Activated T-helper 2 cell treated with anti-CD3 and anti-CD28 coated beads, Interferon-gamma antibody, Interleukin-2, Interleukin-4, amounts not matched to agents 10 μg/mL and 5 μg/mL and 100 μg/mL, durations not matched to agents 14 hours and 24 hours and 36 hours (primary cell): Measurements from ENCODE around the gene CELF4. TPM values are rescaled to one million over a fixed set of nuclear protein-coding genes. Genes with fewer than 3 reads are reported as not detected.

Experiments
- DNase-seq: peaks from one replicate; pipeline ENCODE4 v3.0.0; 2021; ENCODE audit warnings: low spot score
- H3K27ac Mint-ChIP-seq: one replicate; pipeline ENCODE4 v1.8.0; 2021; ENCODE audit warnings: mixed read lengths
- H3K27me3 Mint-ChIP-seq: one replicate; pipeline ENCODE4 v1.8.0; 2021; ENCODE audit warnings: low read depth, mixed read lengths
- H3K36me3 Mint-ChIP-seq: one replicate; pipeline ENCODE4 v1.8.0; 2021; ENCODE audit warnings: low read depth, mixed read lengths
- H3K4me1 Mint-ChIP-seq: one replicate; pipeline ENCODE4 v1.8.0; 2021; ENCODE audit warnings: low read depth, mixed read lengths
- H3K4me3 Mint-ChIP-seq: one replicate; pipeline ENCODE4 v1.8.0; 2021; ENCODE audit warnings: low read depth, mild to moderate bottlenecking, moderate library complexity, mixed read lengths
- H3K9me3 Mint-ChIP-seq: one replicate; pipeline ENCODE4 v1.8.0; 2021; ENCODE audit warnings: mixed read lengths
- intact Hi-C: fragments of 100-400 bp; cut with micrococcal nuclease; formaldehyde crosslinking; loops from one replicate; pipeline ENCODE4 v1.15.1; 2023
- total RNA-seq: library from RNA; stranded (reverse); gene quantifications from 2 replicates; pipeline ENCODE4 v1.2.3, GENCODE V29; 2022

Gene CELF4
- total RNA-seq, 1 donor from 2014 or later: not detected

DNA sequence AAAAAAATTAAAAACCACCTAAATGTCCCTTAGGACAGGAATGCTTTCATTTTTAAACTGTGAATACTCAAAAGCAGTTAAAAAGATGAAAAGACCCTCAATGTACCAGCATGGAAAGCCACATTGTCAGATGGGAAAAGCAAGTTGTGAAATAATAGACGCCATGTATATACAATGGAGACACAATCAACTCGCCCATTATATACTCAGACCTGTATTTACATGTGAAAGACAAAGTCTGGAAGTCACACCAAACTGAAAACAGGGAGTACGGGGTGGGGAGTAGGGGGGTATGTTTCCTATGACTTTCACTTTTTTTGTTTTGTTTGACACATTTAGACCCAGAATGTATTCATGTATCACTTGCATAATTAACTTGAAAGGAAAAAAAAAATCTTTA, 75.6 kb downstream of the CELF4 start:
- no peaks in the 10 kb centered on the region for H3K36me3 Mint-ChIP-seq
- H3K4me1 Mint-ChIP-seq: peaks cover 1% of the 10 kb centered on the region
- intact Hi-C loops: loop anchor here (10.0 kb wide), 2 partner anchors 75 to 105 kb away; partner anchors contain the start of gene CELF4
- H3K4me3 Mint-ChIP-seq: no peak overlapping the region
- no peak for DNase-seq
- H3K9me3 Mint-ChIP-seq: no peaks in the 10 kb centered on the region
- H3K27ac Mint-ChIP-seq: no peak overlapping the region
- peaks cover 29% of the 10 kb centered on the region for H3K27me3 Mint-ChIP-seq

DNA sequence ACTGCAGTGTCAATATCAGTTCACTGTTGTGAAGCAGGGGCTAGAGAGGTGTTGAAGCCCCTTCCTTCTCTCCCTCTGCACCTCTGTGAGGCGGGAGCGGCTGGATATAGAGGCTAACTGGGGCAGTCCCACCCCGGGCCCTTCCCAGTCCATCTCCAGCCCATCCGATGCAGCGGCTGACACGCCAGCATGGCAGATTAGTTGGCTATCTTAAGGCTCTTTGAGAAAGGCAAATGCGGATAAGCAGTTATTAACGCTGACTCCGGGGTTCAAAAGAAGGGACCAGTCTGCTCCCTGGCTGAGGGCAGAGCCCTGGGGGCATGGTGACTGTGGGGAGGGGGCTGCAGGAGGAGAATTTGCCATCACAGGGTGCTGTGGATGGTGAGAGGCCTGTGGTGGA, 76.6 kb downstream of the CELF4 start:
- Mint-ChIP-seq H3K4me3 (no peak overlapping the region), H3K4me1 (peaks cover 1% of the 10 kb centered on the region), H3K27me3 (peaks cover 37% of the 10 kb centered on the region), H3K9me3 (no peaks in the 10 kb centered on the region), H3K36me3 (no peaks in the 10 kb centered on the region), H3K27ac (no peak overlapping the region)
- no peak for DNase-seq
- intact Hi-C loops: loop anchor here (10.0 kb wide), 2 partner anchors 76 to 104 kb away; partner anchors contain the start of gene CELF4

DNA sequence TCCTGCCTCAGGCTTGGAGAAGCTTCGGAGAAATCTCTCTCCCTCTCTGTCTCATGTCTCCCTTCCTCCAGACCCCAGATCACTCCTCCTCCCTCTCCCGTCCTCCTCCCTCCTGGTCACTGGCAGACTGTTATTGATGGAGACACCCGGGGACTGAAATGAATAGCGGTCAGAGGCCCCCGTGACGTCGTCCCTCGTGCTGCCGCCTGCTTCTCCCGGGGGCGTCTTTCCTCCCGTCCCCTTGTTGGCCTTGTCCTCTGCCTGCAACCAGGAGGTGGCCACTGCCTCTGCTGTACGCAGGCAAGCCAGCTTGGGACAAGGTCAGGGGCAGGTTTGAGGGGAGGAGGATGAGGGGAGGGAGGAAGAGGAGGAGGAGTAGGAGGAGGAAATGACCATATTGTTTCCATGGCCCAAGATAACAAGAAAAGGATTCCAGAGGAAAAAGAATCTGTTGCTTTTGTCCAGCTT, 78.2 kb downstream of the CELF4 start:
- no peak for DNase-seq
- H3K36me3 Mint-ChIP-seq: no peaks in the 10 kb centered on the region
- H3K27ac Mint-ChIP-seq: no peak overlapping the region
- no peaks in the 10 kb centered on the region for H3K9me3 Mint-ChIP-seq
- H3K4me3 Mint-ChIP-seq: no peak overlapping the region
- H3K27me3 Mint-ChIP-seq: peaks cover 44% of the 10 kb centered on the region
- peaks cover 1% of the 10 kb centered on the region for H3K4me1 Mint-ChIP-seq
- intact Hi-C loops: loop anchor here (10.0 kb wide), 2 partner anchors 77 to 103 kb away; partner anchors contain the start of gene CELF4

DNA sequence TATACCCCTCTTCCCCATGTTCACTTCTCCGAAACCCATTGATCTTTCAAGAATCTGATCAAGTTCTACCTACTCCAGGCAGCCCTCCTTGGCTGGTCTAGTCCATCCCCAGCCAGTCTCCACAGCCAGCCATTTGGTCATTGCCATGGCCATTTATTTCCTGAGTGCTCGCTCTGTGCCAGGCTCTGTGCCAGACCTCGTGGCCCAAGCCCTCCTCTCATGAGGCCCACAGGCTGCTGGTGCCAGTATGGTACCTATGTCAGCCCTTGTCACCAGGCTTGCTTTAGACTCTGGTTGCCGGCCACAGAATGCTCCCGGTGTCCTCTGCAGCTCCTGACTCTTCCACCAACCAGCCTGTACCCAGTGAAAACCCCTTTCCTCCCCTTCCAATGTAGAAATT, 78.8 kb downstream of the CELF4 start:
- intact Hi-C loops: loop anchor here (10.0 kb wide), 2 partner anchors 78 to 102 kb away; partner anchors contain the start of gene CELF4
- Mint-ChIP-seq H3K9me3 (no peaks in the 10 kb centered on the region), H3K4me1 (peaks cover 1% of the 10 kb centered on the region)

DNA sequence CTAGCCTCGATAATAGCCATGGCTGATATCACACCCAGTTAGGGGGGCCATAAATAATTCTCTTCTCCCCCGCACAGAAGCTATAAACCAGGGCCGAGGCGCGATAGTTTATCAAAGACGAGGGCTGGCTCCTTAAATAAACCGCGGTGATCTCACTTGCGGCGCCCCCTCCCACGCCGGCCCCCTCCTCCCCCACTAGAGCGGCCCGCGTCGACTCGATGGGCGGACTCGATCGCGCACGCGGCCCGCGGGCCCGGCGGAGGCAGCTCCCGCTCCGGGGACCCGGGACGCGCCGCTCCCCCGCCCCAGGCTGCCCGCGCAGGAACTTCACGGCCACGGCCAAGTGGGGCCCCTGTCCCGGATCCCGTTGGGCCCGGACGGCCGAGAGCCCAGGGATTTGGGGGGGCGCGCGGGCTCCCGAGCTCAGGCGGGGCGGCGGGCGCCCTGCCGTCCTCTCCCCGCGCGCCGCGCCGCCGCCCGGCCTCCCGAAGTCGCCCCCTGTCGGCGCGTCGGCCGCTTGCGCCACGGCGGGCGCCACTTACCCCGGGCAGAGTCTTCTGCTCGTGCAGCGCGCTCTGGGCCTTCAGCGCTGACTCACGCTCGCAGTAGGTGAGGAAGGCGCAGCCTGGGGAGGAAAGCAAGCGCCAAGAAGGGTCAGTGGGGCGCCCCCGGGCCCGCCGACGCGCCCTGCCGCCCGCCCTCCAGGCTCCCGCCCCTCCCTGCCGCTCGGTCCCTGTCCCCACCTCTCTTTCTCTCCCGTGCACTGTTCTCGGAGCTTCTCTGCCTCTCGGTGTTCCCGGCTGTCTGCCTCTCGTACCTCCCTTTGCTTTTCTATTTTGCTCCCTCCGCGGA, 80.4 kb downstream of the CELF4 start:
- Mint-ChIP-seq H3K4me3 (no peak overlapping the region), H3K27me3 (peaks cover 47% of the 10 kb centered on the region), H3K4me1 (peaks cover 1% of the 10 kb centered on the region), H3K36me3 (no peaks in the 10 kb centered on the region), H3K27ac (no peak overlapping the region), H3K9me3 (no peaks in the 10 kb centered on the region)
- DNase-seq: peak; percentile 9
- intact Hi-C loops: loop anchor here (10.0 kb wide), 2 partner anchors 80 to 100 kb away; partner anchors contain the start of gene CELF4

More for the DNA sequence above, 78.8 kb downstream of the CELF4 start:
- Mint-ChIP-seq H3K27ac (no peak overlapping the region), H3K4me3 (no peak overlapping the region), H3K27me3 (peaks cover 47% of the 10 kb centered on the region), H3K36me3 (no peaks in the 10 kb centered on the region)
- no peak for DNase-seq

DNA sequence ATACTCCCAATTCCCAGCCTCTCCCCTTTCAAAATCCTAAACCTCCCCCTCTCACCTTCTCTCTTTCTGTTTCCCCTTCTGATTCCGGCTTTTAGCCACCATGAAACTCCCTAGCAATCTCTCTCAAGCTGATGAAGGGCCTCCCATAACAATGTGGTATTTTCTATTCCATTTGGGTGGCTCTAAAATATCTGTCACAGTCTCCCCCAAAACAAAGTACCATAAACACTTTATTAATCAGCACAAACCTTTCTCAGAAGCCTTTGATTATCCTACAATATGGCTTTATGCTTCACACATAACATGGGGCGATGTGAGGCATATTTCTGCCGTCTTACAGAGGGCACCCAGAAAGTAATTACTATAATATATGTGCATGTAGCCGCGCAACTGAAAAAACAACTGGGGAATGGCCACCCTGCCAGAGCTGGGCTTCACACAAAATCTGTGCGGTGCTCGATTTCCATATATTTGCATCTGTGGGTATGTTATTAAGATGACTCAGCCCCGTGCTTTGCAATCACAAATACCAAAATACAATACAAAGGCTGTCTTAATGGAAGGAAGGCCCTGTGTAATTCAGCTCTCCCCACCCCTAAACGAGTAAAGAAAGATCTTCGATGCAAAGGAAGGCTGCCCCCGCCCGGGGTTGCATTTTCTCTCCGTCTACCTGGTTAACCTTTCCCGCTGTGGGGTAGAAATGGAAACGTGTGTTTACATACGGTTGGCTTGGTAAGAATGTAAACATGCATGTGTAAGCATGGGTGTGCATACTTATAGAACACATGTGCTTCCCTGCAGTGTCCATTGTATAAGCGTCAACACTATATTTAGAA, 81.4 kb downstream of the CELF4 start:
- H3K27ac Mint-ChIP-seq: no peak overlapping the region

DNA sequence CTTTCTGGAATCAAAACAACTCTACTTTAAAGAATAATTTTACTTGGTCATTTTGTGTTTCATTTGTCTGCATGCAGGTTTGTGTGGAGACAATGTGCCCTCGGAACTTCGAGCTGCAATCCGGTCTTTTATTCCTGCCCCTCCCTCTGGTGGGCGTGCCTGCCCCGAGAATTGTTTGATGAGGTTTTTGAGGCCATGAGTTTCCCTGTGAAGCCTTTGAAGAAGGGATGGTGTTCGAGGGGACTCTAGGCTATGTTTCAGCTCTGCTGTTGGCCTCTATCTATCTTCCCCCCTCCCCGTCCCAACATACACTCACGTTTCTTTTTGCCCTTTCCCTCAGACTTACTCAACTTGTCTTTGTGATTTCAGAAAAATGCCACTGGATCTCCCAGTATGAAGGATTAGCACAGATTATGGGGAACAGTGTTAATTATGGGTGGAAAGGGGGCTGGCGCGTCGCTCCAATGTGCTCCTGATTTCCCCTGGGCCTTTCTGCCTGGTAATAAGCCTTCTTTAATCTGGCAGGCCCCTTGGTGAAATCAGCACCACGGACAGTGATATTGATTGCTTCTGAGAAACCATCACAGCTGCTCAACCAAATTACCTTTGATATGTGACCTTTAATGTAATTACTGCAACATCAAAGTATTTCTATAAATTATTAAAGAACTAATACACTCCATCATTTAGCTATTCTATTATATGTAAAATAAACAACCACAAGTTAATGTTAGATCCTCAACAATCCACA, 82.2 kb downstream of the CELF4 start:
- H3K4me1 Mint-ChIP-seq: peaks cover 1% of the 10 kb centered on the region

More for the DNA sequence above, 81.4 kb downstream of the CELF4 start:
- H3K36me3 Mint-ChIP-seq: no peaks in the 10 kb centered on the region
- no peak for DNase-seq
- no peak overlapping the region for H3K4me3 Mint-ChIP-seq
- no peaks in the 10 kb centered on the region for H3K9me3 Mint-ChIP-seq
- peaks cover 1% of the 10 kb centered on the region for H3K4me1 Mint-ChIP-seq
- H3K27me3 Mint-ChIP-seq: peaks cover 47% of the 10 kb centered on the region
- intact Hi-C loops: loop anchor here (10.0 kb wide), 2 partner anchors 81 to 99 kb away; partner anchors contain the start of gene CELF4

DNA sequence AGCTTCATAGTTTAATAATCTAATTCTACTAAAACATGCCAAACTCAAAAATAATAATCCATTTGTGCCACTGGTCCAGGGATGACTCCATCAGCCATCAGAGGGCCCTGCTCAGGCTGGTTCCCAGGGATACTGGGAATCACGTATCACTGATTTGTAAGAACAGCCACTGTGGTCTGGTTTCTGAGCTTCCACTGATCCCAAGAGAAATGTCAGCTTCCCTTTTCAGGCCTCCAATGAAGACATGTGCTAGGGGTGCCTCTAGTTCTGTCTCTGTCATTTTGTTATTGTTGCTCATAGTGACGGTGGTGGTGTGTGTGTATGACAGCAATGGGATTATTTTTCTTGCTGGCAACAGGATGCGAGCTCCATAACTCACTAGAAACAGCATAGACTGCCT, 83.2 kb downstream of the CELF4 start:
- Mint-ChIP-seq H3K36me3 (no peaks in the 10 kb centered on the region), H3K9me3 (no peaks in the 10 kb centered on the region), H3K27ac (no peak overlapping the region), H3K4me1 (peaks cover 1% of the 10 kb centered on the region), H3K27me3 (peaks cover 37% of the 10 kb centered on the region), H3K4me3 (no peak overlapping the region)
- DNase-seq: no peak
- intact Hi-C loops: loop anchor here (10.0 kb wide), 2 partner anchors 82 to 98 kb away; partner anchors contain the start of gene CELF4

More for the DNA sequence above, 82.2 kb downstream of the CELF4 start:
- intact Hi-C loops: loop anchor here (10.0 kb wide), 2 partner anchors 81 to 99 kb away; partner anchors contain the start of gene CELF4
- Mint-ChIP-seq H3K27ac (no peak overlapping the region), H3K9me3 (no peaks in the 10 kb centered on the region), H3K27me3 (peaks cover 45% of the 10 kb centered on the region), H3K4me3 (no peak overlapping the region), H3K36me3 (no peaks in the 10 kb centered on the region)
- no peak for DNase-seq

DNA sequence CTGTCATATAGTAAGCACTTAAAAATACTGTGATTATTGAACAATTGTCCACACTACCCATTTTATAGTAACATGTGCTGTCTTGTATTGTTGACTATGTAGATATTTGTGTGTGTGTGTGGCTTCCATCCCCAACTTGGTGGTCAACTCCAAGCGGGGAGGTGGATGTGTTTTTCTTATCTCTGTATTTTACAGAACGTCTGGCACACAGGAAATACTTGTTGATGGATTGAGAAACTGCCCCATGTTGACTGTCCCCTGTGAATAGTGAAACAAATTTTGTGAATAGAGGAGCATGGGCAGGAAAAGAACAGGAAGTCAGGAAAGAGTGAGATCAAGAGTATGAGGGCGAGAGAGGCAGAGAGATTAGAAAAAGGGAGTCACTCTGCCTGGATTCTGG, 83.6 kb downstream of the CELF4 start:
- H3K4me1 Mint-ChIP-seq: peaks cover 1% of the 10 kb centered on the region
- peaks cover 33% of the 10 kb centered on the region for H3K27me3 Mint-ChIP-seq
- intact Hi-C loops: loop anchor here (10.0 kb wide), 2 partner anchors 83 to 97 kb away; partner anchors contain the start of gene CELF4
- H3K27ac Mint-ChIP-seq: no peak overlapping the region
- H3K36me3 Mint-ChIP-seq: no peaks in the 10 kb centered on the region
- no peak for DNase-seq
- H3K4me3 Mint-ChIP-seq: no peak overlapping the region
- no peaks in the 10 kb centered on the region for H3K9me3 Mint-ChIP-seq

DNA sequence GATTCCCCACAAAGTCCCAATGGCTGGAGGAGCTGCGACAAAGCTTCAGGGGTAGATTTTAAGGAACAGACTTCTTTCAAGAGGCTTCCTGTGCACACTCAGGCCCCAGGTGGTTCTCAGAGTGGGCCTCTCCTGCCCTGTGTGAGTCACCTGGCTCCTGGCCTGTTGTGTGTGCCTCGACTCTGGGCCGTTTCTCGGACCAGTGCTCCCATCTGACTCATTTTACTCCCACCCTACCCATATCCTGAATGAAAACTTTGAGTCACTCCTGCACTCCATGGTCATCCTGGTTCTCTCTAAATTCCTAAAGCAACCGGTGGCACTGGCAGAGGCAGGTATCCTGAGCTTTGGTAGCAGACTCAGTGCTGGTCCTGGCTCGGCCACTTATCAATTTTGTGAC, 84.1 kb downstream of the CELF4 start:
- peaks cover 1% of the 10 kb centered on the region for H3K4me1 Mint-ChIP-seq
- no peaks in the 10 kb centered on the region for H3K9me3 Mint-ChIP-seq
- intact Hi-C loops: loop anchor here (10.0 kb wide), 2 partner anchors 83 to 97 kb away; partner anchors contain the start of gene CELF4
- no peak overlapping the region for H3K27ac Mint-ChIP-seq
- DNase-seq: no peak
- no peak overlapping the region for H3K4me3 Mint-ChIP-seq
- H3K36me3 Mint-ChIP-seq: no peaks in the 10 kb centered on the region
- H3K27me3 Mint-ChIP-seq: peaks cover 28% of the 10 kb centered on the region

DNA sequence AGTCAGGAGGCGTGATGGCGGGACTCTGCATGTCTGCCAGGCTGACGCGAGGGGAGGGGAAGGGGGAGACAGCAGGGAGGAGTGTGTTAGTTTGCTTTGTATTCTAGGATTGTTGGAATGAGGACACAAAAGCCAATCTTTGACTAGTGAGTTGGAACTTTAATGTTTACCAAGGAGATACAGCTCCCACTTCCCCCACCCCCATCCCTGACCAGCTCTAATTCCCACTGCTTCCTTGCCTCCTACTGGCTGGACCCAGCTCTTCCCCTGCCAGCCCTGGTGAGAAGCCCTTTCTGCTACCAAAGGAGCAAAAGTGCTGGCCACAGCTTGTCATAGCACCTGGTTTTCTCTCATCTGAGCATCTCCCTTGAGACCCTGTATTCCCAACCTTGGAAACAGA, 84.5 kb downstream of the CELF4 start:
- no peaks in the 10 kb centered on the region for H3K9me3 Mint-ChIP-seq
- no peak overlapping the region for H3K4me3 Mint-ChIP-seq
- peaks cover 24% of the 10 kb centered on the region for H3K27me3 Mint-ChIP-seq
- intact Hi-C loops: loop anchor here (10.0 kb wide), 2 partner anchors 84 to 96 kb away; partner anchors contain the start of gene CELF4
- H3K27ac Mint-ChIP-seq: no peak overlapping the region
- peaks cover 1% of the 10 kb centered on the region for H3K4me1 Mint-ChIP-seq
- no peak for DNase-seq
- H3K36me3 Mint-ChIP-seq: no peaks in the 10 kb centered on the region
